Nephron progenitor cell (in vitro differentiated cells): ENCODE measurements around the gene CASP5.
"Not testable (repeated sequence)": the region's sequence is repeated elsewhere in the genome, so short reads cannot be mapped to it uniquely, and the experiment has no call there.

Experiments
- DNase-seq: peaks from one replicate; pipeline ENCODE4 v3.0.0; 2021
- H3K27ac Mint-ChIP-seq: 2 replicates; pipeline ENCODE4 v1.8.0; 2021; ENCODE audit warnings: mild to moderate bottlenecking, moderate library complexity, mixed read lengths
- H3K27me3 Mint-ChIP-seq: 2 replicates; pipeline ENCODE4 v1.8.0; 2021; ENCODE audit warnings: mild to moderate bottlenecking, low read depth, mixed read lengths; ENCODE audit not compliant: poor library complexity
- H3K36me3 Mint-ChIP-seq: 2 replicates; pipeline ENCODE4 v1.8.0; 2021; ENCODE audit warnings: low read depth, mixed read lengths
- H3K4me1 Mint-ChIP-seq: 2 replicates; pipeline ENCODE4 v1.8.0; 2021; ENCODE audit warnings: mixed read lengths
- H3K4me3 Mint-ChIP-seq: 2 replicates; pipeline ENCODE4 v1.8.0; 2021; ENCODE audit warnings: mild to moderate bottlenecking, moderate library complexity, mixed read lengths
- H3K9me3 Mint-ChIP-seq: 2 replicates; pipeline ENCODE4 v1.8.0; 2021; ENCODE audit warnings: mild to moderate bottlenecking, moderate library complexity, mixed read lengths
- CTCF ChIP-seq: fragments of 200-600 bp; sonication (generic); IDR thresholded peaks from 2 replicates; pipeline ENCODE4 v1.5.0; 2021; ENCODE audit warnings: antibody characterized with exemption

The CASP5 gene

GRCh38 chr11:105023003-105023402 is at the start of gene CASP5:
CASP5 (minus strand) TSS chr11:105023168; CDS start chr11:105023136, 32 bp downstream.
- no peak for TF ChIP-seq CTCF
- no peak within 1 kb of the TSS for H3K27ac Mint-ChIP-seq
- DNase-seq: no peak
- H3K4me1 Mint-ChIP-seq: no peaks in the 10 kb centered on the region
- no peak within 1 kb of the TSS for H3K4me3 Mint-ChIP-seq
- no peaks in the 10 kb centered on the region for H3K27me3 Mint-ChIP-seq
- H3K9me3 Mint-ChIP-seq: peaks cover 19% of the 10 kb centered on the region
- no peaks in the 10 kb centered on the region for H3K36me3 Mint-ChIP-seq

GRCh38 chr11:105072080-105072479 is 49.1 kb upstream of the CASP5 start:
- not testable (repeated sequence) for H3K9me3 Mint-ChIP-seq, DNase-seq, H3K4me1 Mint-ChIP-seq, H3K4me3 Mint-ChIP-seq, H3K27ac Mint-ChIP-seq, H3K27me3 Mint-ChIP-seq, H3K36me3 Mint-ChIP-seq

- no peak for TF ChIP-seq CTCF
- peaks cover 5% of the 10 kb centered on the region for H3K27me3 Mint-ChIP-seq
- no peak overlapping the region for H3K27ac Mint-ChIP-seq
- no peaks in the 10 kb centered on the region for H3K4me1 Mint-ChIP-seq
- no peak for DNase-seq
- H3K36me3 Mint-ChIP-seq: no peaks in the 10 kb centered on the region
- no peak overlapping the region for H3K4me3 Mint-ChIP-seq
- H3K9me3 Mint-ChIP-seq: no peaks in the 10 kb centered on the region
Observed at GRCh38 chr11:105071089-105071732, 48.2 kb upstream of the CASP5 start.

GRCh38 chr11:105070306-105070705 is 47.3 kb upstream of the CASP5 start:
- H3K4me1 Mint-ChIP-seq: no peaks in the 10 kb centered on the region
- no peak for TF ChIP-seq CTCF
- no peaks in the 10 kb centered on the region for H3K9me3 Mint-ChIP-seq
- no peak overlapping the region for H3K27ac Mint-ChIP-seq
- H3K27me3 Mint-ChIP-seq: peaks cover 5% of the 10 kb centered on the region
- no peak overlapping the region for H3K4me3 Mint-ChIP-seq
- H3K36me3 Mint-ChIP-seq: no peaks in the 10 kb centered on the region
- no peak for DNase-seq

GRCh38 chr11:105069749-105070148 is 46.8 kb upstream of the CASP5 start:
- H3K36me3 Mint-ChIP-seq, H3K4me1 Mint-ChIP-seq, H3K9me3 Mint-ChIP-seq, DNase-seq, H3K27ac Mint-ChIP-seq, H3K27me3 Mint-ChIP-seq, H3K4me3 Mint-ChIP-seq: not testable (repeated sequence)

- not testable (repeated sequence) for H3K27me3 Mint-ChIP-seq, H3K4me1 Mint-ChIP-seq, H3K9me3 Mint-ChIP-seq, DNase-seq, H3K4me3 Mint-ChIP-seq, H3K27ac Mint-ChIP-seq, H3K36me3 Mint-ChIP-seq
Observed at GRCh38 chr11:105063245-105063941, 40.4 kb upstream of the CASP5 start.

GRCh38 chr11:105057432-105057831 is 34.5 kb upstream of the CASP5 start:
- no peak for TF ChIP-seq CTCF
- no peaks in the 10 kb centered on the region for H3K9me3 Mint-ChIP-seq
- no peak overlapping the region for H3K27ac Mint-ChIP-seq
- H3K36me3 Mint-ChIP-seq: no peaks in the 10 kb centered on the region
- H3K27me3 Mint-ChIP-seq: peaks cover 3% of the 10 kb centered on the region
- no peaks in the 10 kb centered on the region for H3K4me1 Mint-ChIP-seq
- H3K4me3 Mint-ChIP-seq: no peak overlapping the region
- no peak for DNase-seq
